HepG2 (cell line): ENCODE measurements around the gene COA1. TPM values are rescaled to one million over a fixed set of nuclear protein-coding genes. Genes with fewer than 3 reads are reported as not detected.

Source experiments
- ADNP ChIP-seq: sonication (generic); formaldehyde crosslinking; IDR thresholded peaks from 2 replicates; pipeline ENCODE4 v1.4.0; 2020; ENCODE audit warnings: missing genetic modification reagents
- CBX5 ChIP-seq: sonication (generic); formaldehyde crosslinking; IDR thresholded peaks from 2 replicates; pipeline ENCODE4 v1.4.0; 2020; ENCODE audit warnings: missing genetic modification reagents, borderline replicate concordance
- GLMP ChIP-seq: sonication (generic); formaldehyde crosslinking; IDR thresholded peaks from 2 replicates; pipeline ENCODE4 v1.9.0; 2021; ENCODE audit warnings: missing genetic modification reagents, mild to moderate bottlenecking, borderline replicate concordance
- HOMEZ ChIP-seq: IDR thresholded peaks from 2 replicates; pipeline ENCODE4 v1.6.1; 2016; ENCODE audit warnings: low read depth
- JUNB ChIP-seq: sonication (generic); formaldehyde crosslinking; IDR thresholded peaks from 2 replicates; pipeline ENCODE4 v1.8.0; 2022; ENCODE audit warnings: missing genetic modification reagents, mild to moderate bottlenecking, borderline replicate concordance
- NR2F1 ChIP-seq, 2 experiments: fragments of 450-650 bp in 1 of 2; formaldehyde crosslinking in 1 of 2; IDR thresholded peaks; 2 replicates each; pipeline versions ENCODE4 v1.5.0 to v1.6.1; 2016 to 2020; ENCODE audit warnings: mild to moderate bottlenecking in 1 of 2, missing compliant biosample characterization in 1 of 2, missing genetic modification reagents in 1 of 2, moderate library complexity in 1 of 2
- REPIN1 ChIP-seq: sonication (generic); formaldehyde crosslinking; IDR thresholded peaks from 2 replicates; pipeline ENCODE4 v1.8.0; 2022; ENCODE audit warnings: missing genetic modification reagents, low read depth, mild to moderate bottlenecking, borderline replicate concordance
- SIN3A ChIP-seq: IDR thresholded peaks from 2 replicates; pipeline ENCODE4 v1.6.1; 2011; ENCODE audit warnings: low read depth, mild to moderate bottlenecking, control low read depth, low read length, borderline replicate concordance
- SMAD1 ChIP-seq: sonication (generic); formaldehyde crosslinking; IDR thresholded peaks from 2 replicates; pipeline ENCODE4 v1.4.0; 2020; ENCODE audit warnings: missing genetic modification reagents, low read depth, mild to moderate bottlenecking, borderline replicate concordance
- SPEN ChIP-seq: sonication (generic); formaldehyde crosslinking; IDR thresholded peaks from 2 replicates; pipeline ENCODE4 v1.5.1; 2020; ENCODE audit warnings: low read depth, mild to moderate bottlenecking, missing genetic modification reagents
- TAF15 ChIP-seq: fragments of 200-400 bp; formaldehyde crosslinking; IDR thresholded peaks from one replicate; pipeline ENCODE4 v1.6.1; 2018; ENCODE audit warnings: mild to moderate bottlenecking, low read depth, low read length; ENCODE audit not compliant: poor library complexity, severe bottlenecking
- TFDP1 ChIP-seq: IDR thresholded peaks from 2 replicates; pipeline ENCODE4 v1.6.1; 2016; ENCODE audit warnings: missing compliant biosample characterization, missing genetic modification reagents, borderline replicate concordance
- ZBTB42 ChIP-seq: sonication (generic); formaldehyde crosslinking; IDR thresholded peaks from 2 replicates; pipeline ENCODE4 v1.5.0; 2020; ENCODE audit warnings: mild to moderate bottlenecking, missing genetic modification reagents
- ZNF256 ChIP-seq: sonication (generic); formaldehyde crosslinking; conservative IDR thresholded peaks from 2 replicates; pipeline ENCODE4 v1.4.0; 2020; ENCODE audit warnings: missing genetic modification reagents
- ZNF275 ChIP-seq: sonication (generic); formaldehyde crosslinking; IDR thresholded peaks from 2 replicates; pipeline ENCODE4 v1.8.0; 2022; ENCODE audit warnings: missing genetic modification reagents, mild to moderate bottlenecking, inconsistent platforms, borderline replicate concordance
- ZNF513 ChIP-seq: sonication (generic); formaldehyde crosslinking; conservative IDR thresholded peaks from 2 replicates; pipeline ENCODE4 v1.5.0; 2020; ENCODE audit warnings: missing genetic modification reagents
- ZNF598 ChIP-seq: sonication (generic); formaldehyde crosslinking; IDR thresholded peaks from 2 replicates; pipeline ENCODE4 v1.5.1; 2020; ENCODE audit warnings: mild to moderate bottlenecking, missing genetic modification reagents, borderline replicate concordance
- ZNF672 ChIP-seq: sonication (generic); formaldehyde crosslinking; IDR thresholded peaks from 2 replicates; pipeline ENCODE4 v1.8.1; 2022; ENCODE audit warnings: missing genetic modification reagents
- ZNF747 ChIP-seq: sonication (generic); formaldehyde crosslinking; IDR thresholded peaks from 2 replicates; pipeline ENCODE4 v1.8.1; 2023; ENCODE audit warnings: missing genetic modification reagents, mild to moderate bottlenecking, borderline replicate concordance
- ZNF75D ChIP-seq: sonication (generic); formaldehyde crosslinking; IDR thresholded peaks from 2 replicates; pipeline ENCODE4 v1.8.1; 2023; ENCODE audit warnings: missing genetic modification reagents, mild to moderate bottlenecking, borderline replicate concordance
- ZNF782 ChIP-seq: sonication (generic); formaldehyde crosslinking; IDR thresholded peaks from 2 replicates; pipeline ENCODE4 v1.4.0; 2020; ENCODE audit warnings: missing genetic modification reagents, mild to moderate bottlenecking, borderline replicate concordance
- polyA plus RNA-seq, 8 experiments: library from polyadenylated mRNA; depleted of rRNA in 3 of 8; stranded (reverse) in 7 of 8; unstranded in 1 of 8; fragments of >200 nt; fragmentation: Illumina TruSeq in 4 of 8; extraction: Trizol in 4 of 8; gene quantifications; 2 replicates each; pipeline versions ENCODE4 v1.2.1 to v1.2.3, GENCODE V29; 2011 to 2016; ENCODE audit warnings: low read depth in 4 of 8, missing spikeins in 1 of 8, mixed read lengths in 1 of 8; ENCODE audit not compliant: insufficient read depth in 1 of 8
- total RNA-seq, 5 experiments: library from RNA; depleted of rRNA; stranded (reverse); fragments of >200 nt; fragmentation: Illumina TruSeq; extraction: Trizol; gene quantifications; 2 replicates each; pipeline ENCODE4 v1.2.3, GENCODE V29; 2016; ENCODE audit warnings: low read depth in 1 of 5

COA1 gene
- total and polyA plus RNA-seq, 2 of the 13 experiments (the other 11 are each of a cell fraction or from before 2014, with no cell fraction given): 33.2 to 65.7 TPM

DNA sequence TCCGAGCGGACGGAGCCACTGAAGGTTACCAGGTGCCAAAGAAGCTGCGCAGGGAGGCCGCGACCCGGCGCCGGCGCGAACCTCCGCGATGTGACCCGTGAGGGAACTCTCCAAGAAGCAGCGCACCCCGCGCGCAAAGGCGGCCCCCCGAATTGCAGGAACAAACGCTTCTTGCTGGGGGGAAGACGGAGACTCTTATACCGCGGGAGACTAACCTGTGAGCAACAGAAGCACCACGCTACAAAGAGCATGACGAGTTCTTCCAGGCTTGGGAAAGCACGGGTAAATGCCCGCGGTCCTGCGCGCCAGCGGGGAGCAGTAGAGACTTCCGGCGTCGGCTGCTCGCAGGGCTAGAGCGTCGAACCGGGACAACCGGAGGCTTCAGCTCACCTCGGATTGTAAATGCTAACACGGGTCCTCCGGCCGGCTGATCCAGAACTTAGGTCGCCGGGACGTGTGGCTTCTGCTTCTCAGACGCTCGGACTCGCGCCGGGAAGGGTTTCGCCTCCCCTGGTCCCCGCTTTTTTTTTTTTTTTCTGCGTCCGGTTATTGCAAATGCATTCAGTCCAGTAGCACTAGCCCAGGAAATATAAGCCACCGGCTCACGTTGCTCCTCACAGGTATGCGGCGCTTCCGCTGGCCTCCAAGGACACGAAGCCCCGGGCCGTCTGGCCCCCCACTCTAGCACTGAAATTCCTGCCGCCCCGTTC is at the start of gene COA1 (continued):
- TF ChIP-seq ZNF256 (CRISPR knock-in tag) (no peak; the same call in 1 of the 2 replicates), ZNF598 (CRISPR knock-in tag) (peak; percentile 52; the same call in 1 of the 2 replicates), REPIN1 (CRISPR knock-in tag) (peak; percentile 58; the same call in 1 of the 2 replicates), JUNB (CRISPR knock-in tag) (no peak), TAF15 (no peak), NR2F1 (CRISPR knock-in tag; IDR thresholded peaks at IDR 0.05) (no peak; a peak in 1 of 4 replicates), ZNF672 (CRISPR knock-in tag) (no peak), ADNP (CRISPR knock-in tag) (no peak), ZNF513 (CRISPR knock-in tag) (no peak), SMAD1 (no peak; the same call in 1 of the 2 replicates), SIN3A (peak; percentile 78; the same call in 1 of the 2 replicates), TFDP1 (peak; percentile 85; the same call in 1 of the 2 replicates), GLMP (CRISPR knock-in tag) (no peak), ZBTB42 (peak; percentile 92), ZNF75D (CRISPR knock-in tag) (no peak), ZNF747 (CRISPR knock-in tag) (peak; percentile 63; the same call in 1 of the 2 replicates), CBX5 (CRISPR knock-in tag) (peak; percentile 43; the same call in 1 of the 2 replicates), HOMEZ (CRISPR knock-in tag) (no peak; the same call in 1 of the 2 replicates), ZNF782 (CRISPR knock-in tag) (no peak), ZNF275 (CRISPR knock-in tag) (peak; percentile 72; the same call in 1 of the 2 replicates), SPEN (CRISPR knock-in tag) (peak; percentile 91)
